Ovary (tissue), 3 donors: ENCODE results near the gene SEZ6L2.

ENCODE experiments used
- EP300 ChIP-seq: sonication (generic); formaldehyde crosslinking; IDR thresholded peaks from one replicate; pipeline ENCODE4 v1.6.1; 2017; ENCODE audit warnings: antibody characterized with exemption
- POLR2A ChIP-seq: fragments of 450-650 bp; IDR thresholded peaks from one replicate; pipeline ENCODE4 v1.6.1; 2017; ENCODE audit warnings: antibody characterized with exemption, mild to moderate bottlenecking, moderate library complexity
- TF ChIP-seq, protein P1 (sequence below), 3 donors: fragments of 450-650 bp in 2 of 3; fragments of 200-600 bp in 1 of 3; IDR thresholded peaks; one replicate each; pipeline versions ENCODE4 v1.5.1 to v1.8.0; 2016 to 2022; ENCODE audit warnings: antibody characterized with exemption in 3 of 3, mild to moderate bottlenecking in 1 of 3
- donor health status: DM: no; HTN: no; CAD: no.

DNA sequence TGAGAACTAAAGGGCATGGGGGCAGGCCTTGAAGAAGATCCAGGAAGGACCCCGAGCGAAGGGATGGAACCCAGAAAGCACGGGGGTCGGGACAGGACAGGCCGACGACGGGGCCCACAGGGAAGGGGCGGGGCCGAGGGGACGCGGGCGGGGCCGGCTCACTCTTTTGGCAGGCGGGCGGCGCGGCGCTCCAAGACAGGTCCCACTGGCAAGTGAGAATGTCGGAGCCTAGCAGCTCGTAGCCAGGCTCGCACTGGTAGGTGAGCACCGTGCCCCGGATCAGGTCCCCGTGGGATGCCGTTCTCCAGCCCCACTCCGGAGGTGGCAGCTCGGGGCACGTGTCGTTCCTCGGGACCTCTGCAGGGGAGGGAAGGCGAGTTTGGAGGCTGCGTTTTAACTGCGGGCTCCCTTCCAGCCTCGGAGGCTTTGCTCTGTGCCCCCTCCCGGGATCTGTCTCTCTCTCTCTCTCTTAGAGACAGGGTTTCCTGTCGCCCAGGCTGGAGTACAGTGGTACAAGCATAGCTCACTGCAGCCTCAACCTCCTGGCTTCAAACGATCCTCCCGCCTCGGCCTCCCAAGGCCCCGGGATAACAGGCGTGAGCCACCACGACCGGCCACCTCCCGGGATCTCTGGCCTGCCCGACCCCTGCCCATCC is 22.6 kb downstream of the SEZ6L2 start:
- TF ChIP-seq, protein P1, sequence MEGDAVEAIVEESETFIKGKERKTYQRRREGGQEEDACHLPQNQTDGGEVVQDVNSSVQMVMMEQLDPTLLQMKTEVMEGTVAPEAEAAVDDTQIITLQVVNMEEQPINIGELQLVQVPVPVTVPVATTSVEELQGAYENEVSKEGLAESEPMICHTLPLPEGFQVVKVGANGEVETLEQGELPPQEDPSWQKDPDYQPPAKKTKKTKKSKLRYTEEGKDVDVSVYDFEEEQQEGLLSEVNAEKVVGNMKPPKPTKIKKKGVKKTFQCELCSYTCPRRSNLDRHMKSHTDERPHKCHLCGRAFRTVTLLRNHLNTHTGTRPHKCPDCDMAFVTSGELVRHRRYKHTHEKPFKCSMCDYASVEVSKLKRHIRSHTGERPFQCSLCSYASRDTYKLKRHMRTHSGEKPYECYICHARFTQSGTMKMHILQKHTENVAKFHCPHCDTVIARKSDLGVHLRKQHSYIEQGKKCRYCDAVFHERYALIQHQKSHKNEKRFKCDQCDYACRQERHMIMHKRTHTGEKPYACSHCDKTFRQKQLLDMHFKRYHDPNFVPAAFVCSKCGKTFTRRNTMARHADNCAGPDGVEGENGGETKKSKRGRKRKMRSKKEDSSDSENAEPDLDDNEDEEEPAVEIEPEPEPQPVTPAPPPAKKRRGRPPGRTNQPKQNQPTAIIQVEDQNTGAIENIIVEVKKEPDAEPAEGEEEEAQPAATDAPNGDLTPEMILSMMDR (IDR thresholded peaks at IDR 0.05): no peak
- TF ChIP-seq POLR2A (no peak), EP300 (no peak)
